Measurements from ENCODE around the gene GJC1. TPM values are rescaled to one million over a fixed set of nuclear protein-coding genes. Genes with fewer than 3 reads are reported as not detected.
A peak's percentile ranks its signal among the peaks of the same experiment; 100 is the strongest.

Gene GJC1
- total RNA-seq, 1 donor from 2014 or later, result 4.7 TPM

DNA sequence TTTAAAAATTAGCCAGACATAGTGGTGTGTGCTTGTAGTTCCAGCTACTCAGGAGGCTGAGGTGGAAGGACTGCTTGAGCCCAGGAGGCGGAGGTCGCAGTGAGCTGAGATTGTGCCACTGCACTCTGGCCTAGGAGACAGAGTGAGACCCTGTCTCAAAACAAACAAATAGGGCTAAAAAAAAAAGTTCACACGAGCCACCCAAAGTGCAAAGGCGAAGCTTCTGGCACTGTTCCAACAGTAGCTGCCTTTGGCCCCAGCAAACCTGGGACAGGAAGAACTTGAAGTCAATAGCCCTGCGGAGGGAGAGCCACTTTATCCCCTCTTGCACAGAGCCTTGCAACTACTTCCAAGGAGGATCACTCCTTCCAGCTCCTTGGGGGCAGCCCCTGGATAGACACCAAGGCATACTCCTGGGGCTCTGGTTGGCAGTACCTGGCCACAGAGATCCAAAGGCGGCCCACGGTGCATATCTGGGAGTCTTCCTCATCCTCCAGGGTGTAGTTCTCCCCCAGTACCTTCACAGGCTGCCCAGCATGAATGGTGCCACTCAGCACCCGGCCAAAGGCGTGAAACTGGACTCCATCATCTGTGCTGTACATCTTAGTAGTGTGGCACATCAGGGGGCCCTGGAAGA lies 32.3 kb upstream of the GJC1 start:
- no peak for DNase-seq (ENCODE audit: low spot score)
- no peak overlapping the region for H3K27ac Mint-ChIP-seq
- intact Hi-C loops (cut with micrococcal nuclease), result loop anchor here (10.0 kb wide), 1 partner anchor 328 kb away; no protein-coding TSS in a partner anchor
- H3K9me3 Mint-ChIP-seq, result no peaks in the 10 kb centered on the region
- H3K4me3 Mint-ChIP-seq, result no peak overlapping the region
- no peaks in the 10 kb centered on the region for H3K4me1 Mint-ChIP-seq (ENCODE audit: low read depth)
- H3K27me3 Mint-ChIP-seq (ENCODE audit: insufficient read depth), result no peaks in the 10 kb centered on the region
- H3K36me3 Mint-ChIP-seq (ENCODE audit: low read depth), result peaks cover 44% of the 10 kb centered on the region

DNA sequence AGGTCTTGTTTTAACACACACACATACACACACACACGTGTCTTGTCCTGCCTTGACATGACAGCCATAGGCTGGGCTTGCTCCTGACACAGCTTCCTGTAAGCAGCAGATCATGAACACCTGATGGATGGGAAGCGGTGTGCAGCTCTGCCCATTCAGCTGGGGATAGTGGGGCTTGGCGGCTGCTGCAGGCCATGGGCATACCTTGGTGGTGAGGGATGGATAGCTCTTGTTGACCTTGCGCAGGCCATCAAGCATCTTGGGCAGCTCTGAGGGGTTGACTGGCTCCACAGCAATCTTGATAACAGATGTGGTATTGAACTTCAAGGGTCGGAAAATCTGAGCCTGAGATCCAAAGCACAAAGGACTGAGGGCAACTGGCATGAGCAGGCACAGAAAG lies 29.6 kb upstream of the GJC1 start:
- H3K4me1 Mint-ChIP-seq (ENCODE audit: low read depth), result no peaks in the 10 kb centered on the region

DNA sequence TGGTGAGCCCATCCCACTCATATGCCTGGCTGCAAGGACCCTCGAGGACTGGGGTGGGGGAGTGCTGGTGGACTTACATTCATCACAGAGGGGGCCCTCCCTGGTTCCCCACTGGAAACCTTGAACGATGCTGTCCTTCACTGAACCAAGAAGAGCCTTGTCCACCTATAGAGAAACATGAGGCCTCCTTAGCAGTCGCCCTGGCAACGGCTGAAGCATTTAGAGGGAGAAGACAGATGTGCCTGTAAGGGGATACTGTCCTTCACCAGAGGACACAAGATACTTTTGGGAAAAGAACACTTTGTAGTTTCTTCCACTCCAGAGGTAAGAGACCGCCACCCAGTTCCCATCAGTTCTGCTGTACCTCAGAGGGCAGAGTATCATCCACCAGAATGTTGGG lies 24.1 kb upstream of the GJC1 start:
- peaks cover 44% of the 10 kb centered on the region for H3K36me3 Mint-ChIP-seq (ENCODE audit: low read depth)
- H3K27ac Mint-ChIP-seq, result no peak overlapping the region
- intact Hi-C loops (cut with micrococcal nuclease), result no loop called here

More for the DNA sequence above, 29.6 kb upstream of the GJC1 start:
- H3K4me3 Mint-ChIP-seq, result no peak overlapping the region
- no peak overlapping the region for H3K27ac Mint-ChIP-seq
- H3K36me3 Mint-ChIP-seq (ENCODE audit: low read depth), result peaks cover 44% of the 10 kb centered on the region
- no peaks in the 10 kb centered on the region for H3K27me3 Mint-ChIP-seq (ENCODE audit: insufficient read depth)
- DNase-seq (ENCODE audit: low spot score), result no peak
- intact Hi-C loops (cut with micrococcal nuclease), result loop anchor here (10.0 kb wide), 1 partner anchor 325 kb away; no protein-coding TSS in a partner anchor
- no peaks in the 10 kb centered on the region for H3K9me3 Mint-ChIP-seq

DNA sequence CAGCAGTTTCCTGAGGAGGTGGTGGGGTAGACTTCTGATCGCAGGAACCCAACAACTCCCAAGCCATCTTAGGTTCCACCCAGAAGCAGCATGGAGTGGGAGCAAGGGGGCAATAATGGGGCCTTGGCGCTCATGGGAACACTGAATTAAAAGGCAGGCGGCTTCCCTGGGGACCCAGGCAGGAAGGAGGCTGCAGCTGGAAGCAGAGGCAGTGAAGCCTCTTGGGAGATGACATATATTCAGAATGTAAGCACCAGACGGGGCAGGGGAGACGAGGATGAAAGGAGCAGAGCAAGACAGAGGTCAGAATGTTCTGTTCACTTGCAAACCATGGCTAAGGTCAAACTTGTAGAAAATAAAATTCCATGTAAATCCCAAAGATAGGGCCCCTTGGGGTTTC lies 20.5 kb upstream of the GJC1 start:
- H3K27ac Mint-ChIP-seq, result no peak overlapping the region
- H3K27me3 Mint-ChIP-seq (ENCODE audit: insufficient read depth), result no peaks in the 10 kb centered on the region
- peaks cover 41% of the 10 kb centered on the region for H3K36me3 Mint-ChIP-seq (ENCODE audit: low read depth)
- H3K4me3 Mint-ChIP-seq, result no peak overlapping the region
- DNase-seq (ENCODE audit: low spot score), result no peak
- H3K4me1 Mint-ChIP-seq (ENCODE audit: low read depth), result no peaks in the 10 kb centered on the region
- H3K9me3 Mint-ChIP-seq, result no peaks in the 10 kb centered on the region
- intact Hi-C loops (cut with micrococcal nuclease), result no loop called here

More for the DNA sequence above, 24.1 kb upstream of the GJC1 start:
- no peak overlapping the region for H3K4me3 Mint-ChIP-seq
- H3K27me3 Mint-ChIP-seq (ENCODE audit: insufficient read depth), result no peaks in the 10 kb centered on the region
- DNase-seq (ENCODE audit: low spot score), result no peak
- no peaks in the 10 kb centered on the region for H3K9me3 Mint-ChIP-seq
- no peaks in the 10 kb centered on the region for H3K4me1 Mint-ChIP-seq (ENCODE audit: low read depth)

DNA sequence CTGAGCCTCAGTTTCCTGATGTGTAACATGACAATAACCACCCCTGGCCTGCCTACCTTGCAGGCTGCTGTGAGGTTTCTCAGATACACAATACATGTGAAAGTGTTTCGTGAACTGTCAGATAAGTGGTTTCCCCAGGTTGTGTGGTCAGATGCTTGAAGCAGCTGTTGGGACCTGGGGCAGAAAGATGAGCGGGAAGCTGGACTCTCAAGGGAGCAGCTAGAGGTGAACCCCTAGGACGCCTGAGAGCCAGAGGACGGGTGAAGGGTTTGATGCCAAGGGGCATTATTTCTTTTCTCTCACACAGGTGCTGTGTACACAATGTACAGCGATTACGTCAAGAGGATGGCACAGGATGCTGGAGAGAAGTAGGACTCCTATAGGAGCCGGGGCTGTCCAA lies 19.9 kb upstream of the GJC1 start:
- Mint-ChIP-seq H3K4me3 (no peak overlapping the region), H3K4me1 (ENCODE audit: low read depth) (no peaks in the 10 kb centered on the region), H3K27me3 (ENCODE audit: insufficient read depth) (no peaks in the 10 kb centered on the region), H3K9me3 (no peaks in the 10 kb centered on the region), H3K27ac (no peak overlapping the region), H3K36me3 (ENCODE audit: low read depth) (peaks cover 41% of the 10 kb centered on the region)
- intact Hi-C loops (cut with micrococcal nuclease), result no loop called here
- DNase-seq (ENCODE audit: low spot score), result no peak

DNA sequence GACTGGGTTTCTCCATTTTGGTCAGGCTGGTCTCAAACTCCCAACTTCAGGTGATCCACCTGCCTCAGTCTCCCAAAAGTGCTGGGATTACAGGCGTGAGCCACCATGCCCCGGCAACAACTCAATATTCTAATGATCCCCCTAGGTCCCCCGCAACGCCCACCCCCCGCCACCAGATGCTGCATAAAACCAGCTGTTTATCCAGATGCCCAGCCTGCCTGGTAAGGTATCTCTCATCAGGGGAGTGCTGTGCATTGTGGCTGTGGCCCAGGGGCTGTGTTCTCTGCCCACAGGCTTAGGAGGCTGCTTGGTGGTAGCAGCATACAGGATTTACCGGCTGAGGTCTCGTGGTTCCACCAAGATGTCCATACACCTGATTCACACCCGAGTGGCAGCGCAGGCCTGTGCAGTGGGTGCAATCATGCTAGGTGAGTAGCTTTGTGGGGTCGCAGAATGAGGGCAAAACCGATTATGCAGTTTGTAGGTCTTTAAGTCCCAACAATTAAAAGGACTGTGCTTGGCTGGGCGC lies 18.9 kb upstream of the GJC1 start:
- no peak for DNase-seq (ENCODE audit: low spot score)
- Mint-ChIP-seq H3K27me3 (ENCODE audit: insufficient read depth) (no peaks in the 10 kb centered on the region), H3K4me3 (no peak overlapping the region), H3K9me3 (no peaks in the 10 kb centered on the region), H3K4me1 (ENCODE audit: low read depth) (no peaks in the 10 kb centered on the region), H3K36me3 (ENCODE audit: low read depth) (peaks cover 31% of the 10 kb centered on the region), H3K27ac (no peak overlapping the region)
- intact Hi-C loops (cut with micrococcal nuclease), result no loop called here

DNA sequence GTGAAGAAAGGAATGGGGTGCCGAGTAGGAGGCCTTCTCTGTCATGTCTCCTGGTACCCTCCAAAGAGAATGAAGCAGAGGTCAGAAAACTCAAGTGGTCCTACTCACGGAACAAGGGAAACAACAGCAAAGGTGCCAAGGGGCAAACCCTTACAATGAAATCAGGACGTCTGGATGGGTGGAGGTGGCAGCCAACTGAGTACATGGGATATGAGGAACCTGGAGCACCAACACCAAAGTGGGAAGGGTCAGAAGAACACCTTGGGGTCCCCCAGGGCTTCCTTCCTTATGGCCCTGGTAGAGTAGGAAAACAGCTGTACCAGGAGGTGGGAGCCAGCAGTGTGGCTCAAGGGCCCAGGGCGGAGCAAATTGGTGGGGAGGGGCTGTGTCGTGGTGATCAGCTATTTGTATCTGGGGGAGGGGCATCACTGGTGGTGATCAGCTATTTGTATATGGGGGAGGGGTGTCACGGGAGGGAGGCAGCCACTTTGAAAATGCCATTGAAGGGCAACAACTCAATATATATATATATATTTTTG lies 18.2 kb upstream of the GJC1 start:
- Mint-ChIP-seq H3K4me3 (no peak overlapping the region), H3K9me3 (no peaks in the 10 kb centered on the region), H3K36me3 (ENCODE audit: low read depth) (peaks cover 25% of the 10 kb centered on the region), H3K27ac (no peak overlapping the region), H3K27me3 (ENCODE audit: insufficient read depth) (no peaks in the 10 kb centered on the region), H3K4me1 (ENCODE audit: low read depth) (no peaks in the 10 kb centered on the region)
- no peak for DNase-seq (ENCODE audit: low spot score)
- intact Hi-C loops (cut with micrococcal nuclease), result no loop called here

DNA sequence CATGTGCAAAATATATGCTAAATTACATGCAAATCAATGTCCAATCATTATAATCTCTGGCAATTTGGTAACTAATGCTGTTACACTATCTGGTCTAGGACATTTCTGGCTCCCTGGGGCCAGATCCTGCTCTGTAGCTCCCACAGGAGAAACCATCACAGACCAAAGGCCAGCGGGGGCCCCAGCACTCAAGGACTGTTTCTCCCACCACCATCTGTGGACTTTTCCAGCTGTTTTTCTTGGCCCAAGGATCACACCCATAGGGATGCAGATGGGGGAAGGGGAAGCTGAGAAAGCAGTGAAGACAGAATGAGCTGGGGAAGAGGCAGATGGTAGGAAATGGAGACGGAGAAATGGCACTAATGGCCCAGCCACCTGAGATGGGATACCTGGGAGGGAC lies 17.5 kb upstream of the GJC1 start, which contains the start of gene HIGD1B:
TSS of gene HIGD1B (plus strand) at position 298 of the 400 bp plus-strand sequence. CDS start 270 bp downstream, outside the sequence.
- Mint-ChIP-seq H3K36me3 (ENCODE audit: low read depth) (peaks cover 24% of the 10 kb centered on the region), H3K27me3 (ENCODE audit: insufficient read depth) (no peaks in the 10 kb centered on the region), H3K4me3 (no peak within 1 kb of the TSS), H3K4me1 (ENCODE audit: low read depth) (no peaks in the 10 kb centered on the region), H3K9me3 (no peaks in the 10 kb centered on the region), H3K27ac (no peak within 1 kb of the TSS)
- intact Hi-C loops (cut with micrococcal nuclease), result no loop called here
- no peak for DNase-seq (ENCODE audit: low spot score)

DNA sequence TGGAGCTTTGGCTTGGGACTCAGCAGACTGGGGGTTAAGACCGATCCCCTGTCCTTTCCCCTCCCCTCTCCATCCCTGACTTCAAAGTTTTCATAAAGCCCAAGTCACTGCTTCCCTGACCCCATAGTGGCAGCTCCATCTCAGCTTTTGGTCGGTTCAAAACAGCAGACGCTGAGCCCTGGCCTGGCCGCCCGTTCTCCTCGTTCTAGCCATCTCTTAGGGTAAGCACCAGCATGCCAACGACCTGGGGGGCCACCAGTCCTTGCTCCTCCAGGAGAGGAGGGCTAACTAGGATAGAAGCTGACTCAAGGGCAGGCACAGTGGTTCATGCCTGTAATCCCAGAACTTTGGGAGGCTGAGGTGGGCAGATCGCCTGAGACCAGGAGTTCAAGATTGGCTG lies 16.1 kb upstream of the GJC1 start:
- Mint-ChIP-seq H3K4me1 (ENCODE audit: low read depth) (no peaks in the 10 kb centered on the region), H3K9me3 (no peaks in the 10 kb centered on the region), H3K36me3 (ENCODE audit: low read depth) (peaks cover 15% of the 10 kb centered on the region), H3K4me3 (no peak overlapping the region), H3K27me3 (ENCODE audit: insufficient read depth) (no peaks in the 10 kb centered on the region), H3K27ac (no peak overlapping the region)
- DNase-seq (ENCODE audit: low spot score), result no peak
- intact Hi-C loops (cut with micrococcal nuclease), result no loop called here

DNA sequence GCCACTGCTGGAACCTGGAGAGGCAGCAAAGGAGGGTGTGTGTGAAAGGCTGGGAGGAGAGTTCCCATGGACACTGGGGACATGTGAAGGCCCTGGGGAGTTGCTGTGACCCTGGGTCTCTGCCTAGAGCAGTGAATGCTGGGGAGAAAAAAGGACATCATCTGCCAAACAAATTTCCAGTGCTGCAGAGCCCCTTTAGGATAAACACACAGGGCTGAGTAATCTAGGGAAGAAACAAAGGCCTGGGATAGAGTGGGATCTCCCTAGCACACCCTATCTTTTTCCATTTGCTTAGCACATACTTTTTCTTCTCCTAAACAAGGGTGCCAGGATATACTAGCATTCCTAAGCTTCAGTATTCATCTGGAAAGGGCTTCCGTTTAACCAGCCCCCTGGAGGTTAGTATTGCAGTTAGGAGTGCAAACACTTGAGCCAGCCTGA lies 14.3 kb upstream of the GJC1 start:
- DNase-seq (ENCODE audit: low spot score), result no peak
- intact Hi-C loops (cut with micrococcal nuclease), result no loop called here
- Mint-ChIP-seq H3K9me3 (no peaks in the 10 kb centered on the region), H3K27me3 (ENCODE audit: insufficient read depth) (no peaks in the 10 kb centered on the region), H3K4me3 (no peak overlapping the region), H3K4me1 (ENCODE audit: low read depth) (peaks cover 8% of the 10 kb centered on the region), H3K27ac (no peak overlapping the region), H3K36me3 (ENCODE audit: low read depth) (peaks cover 2% of the 10 kb centered on the region)

DNA sequence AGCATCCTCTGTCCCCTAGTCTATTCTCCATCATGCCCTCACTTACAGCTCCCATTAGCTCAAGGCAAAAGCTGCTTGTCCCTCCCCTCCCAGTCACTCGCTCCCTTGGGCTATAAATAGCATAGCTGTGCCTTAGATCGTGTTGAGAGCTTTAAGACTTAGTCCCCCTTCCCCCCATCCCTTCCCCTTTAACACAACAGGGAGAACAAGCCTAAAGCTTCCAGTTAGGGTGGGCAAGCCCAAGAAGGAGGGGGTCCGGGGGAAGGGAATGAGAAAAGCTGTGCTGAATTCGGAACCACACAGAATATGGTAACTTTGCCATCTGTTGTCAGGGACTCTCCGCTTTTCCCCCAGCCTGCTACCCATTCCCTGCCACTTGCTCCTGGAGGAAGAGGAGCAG lies 12.7 kb upstream of the GJC1 start:
- no peaks in the 10 kb centered on the region for H3K27me3 Mint-ChIP-seq (ENCODE audit: insufficient read depth)
- no peak overlapping the region for H3K27ac Mint-ChIP-seq
- H3K36me3 Mint-ChIP-seq (ENCODE audit: low read depth), result peaks cover 2% of the 10 kb centered on the region
- H3K9me3 Mint-ChIP-seq, result no peaks in the 10 kb centered on the region
- intact Hi-C loops (cut with micrococcal nuclease), result no loop called here
- H3K4me3 Mint-ChIP-seq, result no peak overlapping the region
- H3K4me1 Mint-ChIP-seq (ENCODE audit: low read depth), result peaks cover 8% of the 10 kb centered on the region
- DNase-seq (ENCODE audit: low spot score), result no peak

DNA sequence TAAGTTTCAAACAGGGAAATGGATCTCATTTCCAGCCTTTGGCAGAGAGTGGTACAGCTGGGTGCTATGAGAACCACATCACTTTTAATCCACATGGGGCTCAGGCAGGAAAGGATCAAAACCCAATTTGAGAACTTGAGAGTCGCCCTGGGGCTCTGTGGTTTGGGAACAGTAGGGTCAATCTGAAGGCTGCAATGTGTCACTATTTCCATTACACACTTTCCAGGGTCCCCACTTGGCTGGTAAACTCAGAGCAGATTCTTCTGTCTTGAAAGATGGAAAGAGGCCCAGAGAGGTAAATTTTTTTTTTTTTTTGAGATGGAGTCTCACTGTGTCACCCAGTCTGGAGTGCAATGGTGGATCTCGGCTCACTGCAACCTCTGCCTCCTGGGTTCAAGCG lies 10.8 kb upstream of the GJC1 start:
- no peak for DNase-seq (ENCODE audit: low spot score)
- intact Hi-C loops (cut with micrococcal nuclease), result no loop called here
- Mint-ChIP-seq H3K4me3 (peak overlapping the region; percentile 2), H3K36me3 (ENCODE audit: low read depth) (peaks cover under 1% of the 10 kb centered on the region), H3K27ac (no peak overlapping the region), H3K9me3 (no peaks in the 10 kb centered on the region), H3K4me1 (ENCODE audit: low read depth) (peaks cover 8% of the 10 kb centered on the region), H3K27me3 (ENCODE audit: insufficient read depth) (no peaks in the 10 kb centered on the region)

DNA sequence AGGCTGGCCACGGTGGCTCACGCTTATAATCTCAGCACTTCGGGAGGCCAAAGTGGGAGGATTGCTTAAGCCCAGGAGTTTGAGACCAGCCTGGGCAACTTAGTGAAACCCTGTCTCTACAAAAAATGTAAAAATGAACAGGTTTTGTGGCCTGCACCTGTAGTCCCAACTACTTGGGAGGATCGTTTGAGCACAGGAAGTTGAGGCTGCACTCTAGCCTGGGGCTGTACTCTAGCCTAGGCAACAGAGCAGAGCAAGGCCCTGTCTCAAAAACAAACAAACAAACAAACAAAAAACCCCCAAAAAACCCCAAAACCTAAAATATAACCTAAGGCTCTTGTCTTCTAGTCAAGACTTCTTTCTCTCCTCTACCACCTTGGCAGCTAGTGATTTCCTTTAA lies 10.2 kb upstream of the GJC1 start:
- no peak overlapping the region for H3K4me3 Mint-ChIP-seq

More for the DNA sequence above, 10.2 kb upstream of the GJC1 start:
- intact Hi-C loops (cut with micrococcal nuclease), result no loop called here
- no peak for DNase-seq (ENCODE audit: low spot score)
- H3K9me3 Mint-ChIP-seq, result no peaks in the 10 kb centered on the region
- peaks cover 8% of the 10 kb centered on the region for H3K4me1 Mint-ChIP-seq (ENCODE audit: low read depth)
- no peaks in the 10 kb centered on the region for H3K36me3 Mint-ChIP-seq (ENCODE audit: low read depth)
- peaks cover 1% of the 10 kb centered on the region for H3K27me3 Mint-ChIP-seq (ENCODE audit: insufficient read depth)
- no peak overlapping the region for H3K27ac Mint-ChIP-seq
